K562 (cell line): ENCODE results near the gene LITAF. TPM values are rescaled to one million over a fixed set of nuclear protein-coding genes. Genes with fewer than 3 reads are reported as not detected.

ENCODE experiments used
- ATAC-seq: fragments of 200-7000 bp; cut with Tn5 transposase; 3 replicates; pipeline ENCODE4 v1.9.1; 2020; ENCODE audit warnings: moderate library complexity
- BruUV-seq: library from RNA; stranded (reverse); fragments of 400-500 nt; replicated peaks from 2 replicates; lab custom pipeline; 2021; lab: Mats Ljungman, UMichigan
- CTCF ChIA-PET: fragments of 300-600 bp; formaldehyde crosslinking; extraction: SDS; loops from one replicate; lab custom pipeline; 2021; ENCODE audit warnings: low intra/inter-chr PET ratio; lab: Yijun Ruan, JAX
- POLR2A ChIA-PET: fragments of 300-600, 350-650 bp; sonication (Branson Sonifier 250); formaldehyde crosslinking; extraction: SDS; loops from one replicate; lab custom pipeline; 2021; ENCODE audit warnings: antibody characterized with exemption, inconsistent platforms; lab: Yijun Ruan, JAX
- DNase-seq, 4 experiments: peaks; one replicate each; pipeline versions ENCODE4 v3.0.0 to v3.0.0-alpha.2; 2011 to 2018; ENCODE audit warnings: low spot score in 3 of 4, mixed read lengths in 3 of 4; ENCODE audit errors: extremely low read depth in 1 of 4
- FAIRE-seq: peaks from 2 replicates; lab custom pipeline; 2011; peaks lifted over from hg19 to GRCh38; lab: Jason Lieb, UNC
- H2AFZ ChIP-seq: 2 replicates; pipeline ENCODE4 v1.6.0; 2011; ENCODE audit warnings: low read depth, low read length, control low read depth, inconsistent platforms
- H3K27ac ChIP-seq: fragments of 200-600 bp; 3 replicates; pipeline ENCODE4 v1.8.0; 2011; ENCODE audit warnings: low read depth, mild to moderate bottlenecking, control low read depth, inconsistent platforms, low read length, moderate library complexity, mixed read lengths; ENCODE audit errors: extremely low read depth
- H3K27me3 ChIP-seq, 2 experiments: fragments of 300-600 bp in 1 of 2; 2 replicates in 1 of 2; 3 replicates in 1 of 2; pipeline versions ENCODE4 v1.6.0 to v1.8.0; 2011; ENCODE audit warnings: inconsistent platforms in 2 of 2, low read length in 2 of 2, mild to moderate bottlenecking in 1 of 2, mixed read lengths in 1 of 2, moderate library complexity in 1 of 2; ENCODE audit not compliant: control insufficient read depth in 2 of 2, insufficient read depth in 2 of 2
- H3K36me3 ChIP-seq: fragments of 300-600 bp; 3 replicates; pipeline ENCODE4 v1.8.0; 2011; ENCODE audit warnings: mild to moderate bottlenecking, low read length, inconsistent platforms; ENCODE audit not compliant: control insufficient read depth, insufficient read depth
- H3K4me1 ChIP-seq, 2 experiments: fragments of 200-600 bp in 1 of 2; replicated peaks in 1 of 2; 2 replicates in 1 of 2; 3 replicates in 1 of 2; pipeline versions ENCODE4 v1.5.1 to v1.8.0; 2011; ENCODE audit warnings: inconsistent platforms in 2 of 2, low read length in 2 of 2, mild to moderate bottlenecking in 1 of 2, mixed read lengths in 1 of 2, moderate library complexity in 1 of 2; ENCODE audit not compliant: control insufficient read depth in 2 of 2, insufficient read depth in 2 of 2
- H3K4me2 ChIP-seq: 2 replicates; pipeline ENCODE4 v1.6.1; 2011; ENCODE audit warnings: low read length, control low read depth, inconsistent platforms, mixed read lengths; ENCODE audit not compliant: insufficient read depth
- H3K4me3 ChIP-seq: fragments of 200-600 bp; sonication (generic), shearing (Covaris generic); 2 replicates; pipeline ENCODE4 v1.5.1; 2016; ENCODE audit warnings: control low read depth, inconsistent platforms
- H3K79me2 ChIP-seq: fragments of 200-600 bp; 3 replicates; pipeline ENCODE4 v1.8.0; 2011; ENCODE audit warnings: low read length, inconsistent platforms; ENCODE audit not compliant: control insufficient read depth, insufficient read depth
- H3K9ac ChIP-seq, 2 experiments: 2 replicates each; pipeline versions ENCODE4 v1.6.0 to v1.6.1; 2011; ENCODE audit warnings: low read depth in 2 of 2, low read length in 2 of 2, control low read depth in 1 of 2, inconsistent platforms in 1 of 2, mild to moderate bottlenecking in 1 of 2, mixed read lengths in 1 of 2; ENCODE audit not compliant: insufficient read depth in 1 of 2
- H3K9me1 ChIP-seq: one replicate; pipeline ENCODE4 v1.6.0; 2011; ENCODE audit warnings: inconsistent platforms, mild to moderate bottlenecking, low read length, moderate library complexity; ENCODE audit not compliant: control insufficient read depth, insufficient read depth
- H3K9me3 ChIP-seq: replicated peaks from 2 replicates; pipeline ENCODE4 v1.5.1; 2011; ENCODE audit warnings: low read depth, low read length, inconsistent platforms; ENCODE audit not compliant: control insufficient read depth, insufficient read depth
- H4K20me1 ChIP-seq: replicated peaks from 2 replicates; pipeline ENCODE4 v1.6.1; 2011; ENCODE audit warnings: low read length, inconsistent platforms, mixed read lengths; ENCODE audit not compliant: control insufficient read depth, insufficient read depth
- BCOR ChIP-seq: fragments of 450-650 bp; IDR thresholded peaks from 2 replicates; pipeline ENCODE4 v1.6.1; 2016
- CHD7 ChIP-seq: fragments of 200-600 bp; sonication (generic); IDR thresholded peaks from one replicate; pipeline ENCODE4 v1.6.1; 2012; ENCODE audit warnings: mild to moderate bottlenecking, low read depth, low read length, inconsistent platforms
- ESRRA ChIP-seq: fragments of 450-650 bp; IDR thresholded peaks from 2 replicates; pipeline ENCODE4 v1.6.1; 2014; ENCODE audit warnings: low read depth, mild to moderate bottlenecking, moderate library complexity, borderline replicate concordance
- FOXK1 ChIP-seq: sonication (generic); formaldehyde crosslinking; IDR thresholded peaks from 2 replicates; pipeline ENCODE4 v1.8.0; 2022; ENCODE audit warnings: missing genetic modification reagents, mild to moderate bottlenecking, borderline replicate concordance
- KHSRP ChIP-seq: fragments of 450-650 bp; IDR thresholded peaks from 2 replicates; pipeline ENCODE4 v1.6.1; 2017
- NCOA2 ChIP-seq, 2 experiments: fragments of 450-650 bp; IDR thresholded peaks; 2 replicates each; pipeline ENCODE4 v1.6.1; 2018; ENCODE audit warnings: mild to moderate bottlenecking in 2 of 2, moderate library complexity in 1 of 2; ENCODE audit not compliant: partially characterized antibody in 2 of 2
- PHF20 ChIP-seq: fragments of 450-650 bp; IDR thresholded peaks from 2 replicates; pipeline ENCODE4 v1.6.1; 2018; ENCODE audit not compliant: partially characterized antibody
- SMARCA5 ChIP-seq: fragments of 450-650 bp; IDR thresholded peaks from 2 replicates; pipeline ENCODE4 v1.6.1; 2016
- ZFP36 ChIP-seq: fragments of 150-350 bp; IDR thresholded peaks from 2 replicates; pipeline ENCODE4 v1.6.1; 2018; ENCODE audit warnings: low read length, low read depth; ENCODE audit not compliant: partially characterized antibody
- ZNF436 ChIP-seq: fragments of 250-450, 450-650 bp; sonication (Bioruptor Pico); formaldehyde crosslinking; IDR thresholded peaks from 2 replicates; pipeline ENCODE4 v1.7.0; 2020; ENCODE audit warnings: mild to moderate bottlenecking
- ZNF766 ChIP-seq: fragments of 200-800 bp; sonication (Bioruptor generic); conservative IDR thresholded peaks from 2 replicates; pipeline ENCODE4 v1.6.1; 2016; ENCODE audit warnings: missing genetic modification characterization, missing compliant biosample characterization
- WGBS: fragments of 100-300 bp; shearing (Covaris generic); methylation state at CpG from one replicate; pipeline ENCODE4 v1.1.6; 2016; ENCODE audit warnings: low coverage, mixed read lengths; ENCODE audit not compliant: insufficient coverage; ENCODE audit errors: missing lambda C conversion rate; 5-methylcytosine and 5-hydroxymethylcytosine counted together
- in situ Hi-C: fragments of 300-500 bp; cut with MboI; formaldehyde crosslinking; loops from 4 replicates; pipeline ENCODE4 v1.15.0; 2018; ENCODE audit warnings: inconsistent platforms, mixed read lengths
- intact Hi-C: fragments of 100-400 bp; cut with micrococcal nuclease; formaldehyde crosslinking; loops from 2 replicates; pipeline ENCODE4 v1.14.2; 2022
- polyA plus RNA-seq, 8 experiments: library from polyadenylated mRNA; depleted of rRNA in 4 of 8; stranded (reverse) in 5 of 8; unstranded in 3 of 8; fragments of >200 nt; fragmentation: Nextera tagmentation in 2 of 8; fragmentation: Illumina TruSeq in 1 of 8; extraction: Ambion mirVana in 2 of 8; extraction: Trizol in 1 of 8; gene quantifications; 2 replicates each; pipeline versions ENCODE4 v1.2.1 to v1.2.3, GENCODE V29; 2011 to 2014; ENCODE audit warnings: inconsistent platforms in 1 of 8, missing spikeins in 1 of 8
- total RNA-seq, 7 experiments: library from RNA; depleted of rRNA in 6 of 7; stranded (reverse); fragments of >200 nt in 6 of 7; fragmentation: Illumina TruSeq in 2 of 7; extraction: Trizol in 2 of 7; gene quantifications; 2 replicates each; pipeline versions ENCODE4 v1.2.1 to v1.2.3, GENCODE V29; 2011 to 2021; ENCODE audit warnings: low replicate concordance in 1 of 7
- TF ChIP-seq, protein P1 (sequence below): fragments of 450-650 bp; IDR thresholded peaks from 2 replicates; pipeline ENCODE4 v1.6.1; 2017; ENCODE audit warnings: mild to moderate bottlenecking, moderate library complexity

The LITAF gene
- total and polyA plus RNA-seq, 9 of the 15 experiments (the other 6 are each of a cell fraction or from before 2014, with no cell fraction given): 4.1 to 17.8 (median 11.9) TPM

DNA sequence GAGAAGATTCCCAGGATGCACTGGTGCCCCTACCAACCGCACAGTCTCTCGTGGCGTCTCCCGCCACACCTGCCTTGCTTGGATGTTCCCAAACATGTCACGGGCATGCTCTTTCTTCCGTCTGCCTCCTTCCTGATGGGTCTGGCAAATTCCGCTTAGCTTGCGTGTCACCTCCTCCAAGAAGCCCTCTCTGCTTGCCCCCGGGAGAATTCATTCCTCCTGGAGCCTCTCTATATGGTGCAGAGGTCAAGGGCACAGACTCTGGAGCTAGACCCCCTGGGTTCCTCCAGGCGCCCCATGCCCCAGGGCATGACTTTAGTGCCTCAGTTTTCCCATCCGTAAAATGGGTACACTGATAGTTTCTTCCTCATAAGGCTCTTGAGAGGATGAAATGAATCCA is 21.1 kb downstream of the LITAF start:
- intact Hi-C loops (no loop called here), in situ Hi-C loops (no loop called here)
- peaks cover 0 to 21% of the 10 kb centered on the region in 2 experiments; a peak in 3 of 5 replicates for H3K27me3 ChIP-seq
- H3K4me1 ChIP-seq: no peaks in the 10 kb centered on the region; a peak in 1 of 5 replicates
- FAIRE-seq: no peak
- no peaks in the 10 kb centered on the region for H4K20me1 ChIP-seq
- ATAC-seq: no peak
- no peaks in the 10 kb centered on the region for H3K9me3 ChIP-seq
- CTCF ChIA-PET: no interaction called here
- WGBS: 30% methylated on average over 11 of the region's 11 CpGs
- H2AFZ ChIP-seq: no peak overlapping the region
- H3K9me1 ChIP-seq: no peaks in the 10 kb centered on the region
- BruUV-seq: no TSS peak
- H3K79me2 ChIP-seq: no peaks in the 10 kb centered on the region
- no peak overlapping the region for H3K4me3 ChIP-seq
- H3K27ac ChIP-seq: no peak overlapping the region
- H3K4me2 ChIP-seq: no peak overlapping the region
- H3K9ac ChIP-seq: peak overlapping the region in 1 of 2 experiments; percentile 35; a peak in 1 of 4 replicates
- H3K36me3 ChIP-seq: no peaks in the 10 kb centered on the region
- POLR2A ChIA-PET: interaction anchor here (1.1 kb wide), 1 partner anchor 1013 kb away, joined by 3 read pairs; no protein-coding TSS in a partner anchor
- DNase-seq: no peak
- peak; percentile 54 for TF ChIP-seq PHF20
- TF ChIP-seq SMARCA5: peak; percentile 97
- peak; percentile 98 for TF ChIP-seq ZFP36
- TF ChIP-seq CHD7: no peak
- TF ChIP-seq ESRRA: peak; percentile 62; the same call in 1 of the 2 replicates
- TF ChIP-seq KHSRP: no peak
- no peak for TF ChIP-seq ZNF766
- TF ChIP-seq BCOR: peak; percentile 98
- TF ChIP-seq, protein P1, sequence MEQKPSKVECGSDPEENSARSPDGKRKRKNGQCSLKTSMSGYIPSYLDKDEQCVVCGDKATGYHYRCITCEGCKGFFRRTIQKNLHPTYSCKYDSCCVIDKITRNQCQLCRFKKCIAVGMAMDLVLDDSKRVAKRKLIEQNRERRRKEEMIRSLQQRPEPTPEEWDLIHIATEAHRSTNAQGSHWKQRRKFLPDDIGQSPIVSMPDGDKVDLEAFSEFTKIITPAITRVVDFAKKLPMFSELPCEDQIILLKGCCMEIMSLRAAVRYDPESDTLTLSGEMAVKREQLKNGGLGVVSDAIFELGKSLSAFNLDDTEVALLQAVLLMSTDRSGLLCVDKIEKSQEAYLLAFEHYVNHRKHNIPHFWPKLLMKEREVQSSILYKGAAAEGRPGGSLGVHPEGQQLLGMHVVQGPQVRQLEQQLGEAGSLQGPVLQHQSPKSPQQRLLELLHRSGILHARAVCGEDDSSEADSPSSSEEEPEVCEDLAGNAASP: no peak
- TF ChIP-seq NCOA2 (IDR thresholded peaks at IDR 0.05; ENCODE audit: partially characterized antibody in 2 of 2): no peak
- no peak for TF ChIP-seq FOXK1 (CRISPR knock-in tag)
- TF ChIP-seq ZNF436 (CRISPR knock-in tag): peak; percentile 87
